Esophagus (tissue), 2 donors: Measurements from ENCODE around the gene CFAP97. TPM values are rescaled to one million over a fixed set of nuclear protein-coding genes. Genes with fewer than 3 reads are reported as not detected.
"Not testable (repeated sequence)": the region's sequence is repeated elsewhere in the genome, so short reads cannot be mapped to it uniquely, and the experiment has no call there.

ENCODE experiments used
- H3K27ac ChIP-seq, 2 donors: one replicate each; pipeline ENCODE4 v1.5.1; 2013; ENCODE audit warnings: low read depth in 2 of 2, mild to moderate bottlenecking in 2 of 2, inconsistent platforms in 1 of 2, low read length in 1 of 2, moderate library complexity in 1 of 2
- H3K27me3 ChIP-seq, 2 donors: one replicate each; pipeline ENCODE4 v1.6.1; 2013; ENCODE audit warnings: low read length in 2 of 2, control low read depth in 1 of 2, mild to moderate bottlenecking in 1 of 2; ENCODE audit not compliant: insufficient read depth in 2 of 2, control insufficient read depth in 1 of 2
- H3K36me3 ChIP-seq, 2 donors: one replicate each; pipeline ENCODE4 v1.6.1; 2013; ENCODE audit warnings: low read length in 1 of 2; ENCODE audit not compliant: control insufficient read depth in 2 of 2, insufficient read depth in 2 of 2
- H3K4me1 ChIP-seq, 2 donors: one replicate each; pipeline ENCODE4 v1.6.1; 2013; ENCODE audit warnings: low read length in 1 of 2; ENCODE audit not compliant: control insufficient read depth in 2 of 2, insufficient read depth in 2 of 2
- H3K4me3 ChIP-seq, 2 donors: one replicate each; pipeline ENCODE4 v1.5.1; 2013; ENCODE audit warnings: low read length in 2 of 2, mild to moderate bottlenecking in 2 of 2, low read depth in 1 of 2, moderate library complexity in 1 of 2
- H3K9me3 ChIP-seq, 2 donors: one replicate each; pipeline ENCODE4 v1.6.1; 2013; ENCODE audit warnings: mild to moderate bottlenecking in 2 of 2, low read depth in 1 of 2, low read length in 1 of 2, moderate library complexity in 1 of 2; ENCODE audit not compliant: control insufficient read depth in 2 of 2, insufficient read depth in 1 of 2
- WGBS, 2 donors: extraction: QIAGEN DNeasy Blood & Tissue Kit; methylation state at CpG; one replicate each; pipeline ENCODE4 v1.1.7; 2013; 5-methylcytosine and 5-hydroxymethylcytosine counted together
- polyA plus RNA-seq, 2 donors: library from polyadenylated mRNA; stranded (reverse); fragments of 200-250 nt; gene quantifications; one replicate each; pipeline ENCODE4 v1.2.3, GENCODE V29; 2013
- donor health status: healthy with polysubstance abuse.
- donor health status: Bipolar disorder and iron deficiency.

Gene CFAP97
- polyA plus RNA-seq, 2 donors, result 2.8 to 6.3 TPM

DNA sequence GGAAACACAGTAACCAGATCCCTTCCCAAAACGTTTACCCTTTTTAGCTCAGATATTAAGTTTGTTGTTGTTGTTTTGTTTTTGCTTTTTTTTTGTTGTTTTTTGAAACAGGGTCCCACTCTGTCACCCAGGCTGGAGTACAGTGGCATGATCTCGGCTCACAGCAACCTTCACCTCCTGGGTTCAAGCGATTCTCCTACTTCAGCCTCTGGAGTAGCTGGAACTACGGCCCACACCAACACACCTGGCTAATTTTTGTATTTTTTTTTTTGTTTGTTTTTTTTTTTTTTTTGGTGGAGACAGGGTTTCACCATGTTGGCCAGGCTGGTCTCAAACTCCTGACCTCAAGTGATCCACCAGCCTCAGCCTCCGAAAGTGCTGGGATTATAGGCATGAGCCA is 84.3 kb downstream of the CFAP97 start:
- not testable (repeated sequence) for H3K27me3 ChIP-seq, H3K4me3 ChIP-seq, H3K9me3 ChIP-seq, H3K36me3 ChIP-seq, H3K4me1 ChIP-seq, H3K27ac ChIP-seq
- 86% methylated on average over 5 of the region's 5 CpGs for WGBS, 2 donors

DNA sequence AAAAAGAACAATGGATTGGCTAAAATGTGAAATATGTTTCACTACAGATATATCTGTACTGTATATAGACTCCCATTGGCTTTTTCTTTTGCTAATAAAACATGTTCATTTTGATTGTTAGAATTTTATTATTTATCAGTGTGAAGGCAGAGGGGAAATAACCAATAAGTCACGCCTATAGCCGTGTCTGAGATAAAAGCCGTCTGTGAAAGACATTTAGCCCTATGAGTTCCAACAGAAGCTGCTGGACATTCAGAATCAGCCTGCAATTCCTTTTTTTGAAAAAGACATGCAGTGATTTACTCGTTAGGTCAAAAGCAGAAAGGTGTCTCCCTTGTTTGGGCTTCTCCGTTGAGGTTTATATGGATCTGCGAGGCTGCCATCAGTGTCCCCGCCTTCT is 84.9 kb downstream of the CFAP97 start:
- no peaks in the 10 kb centered on the region for H3K36me3 ChIP-seq
- H3K9me3 ChIP-seq, result no peaks in the 10 kb centered on the region
- no peak overlapping the region for H3K27ac ChIP-seq
- H3K4me3 ChIP-seq, result no peak overlapping the region
- no peaks in the 10 kb centered on the region for H3K4me1 ChIP-seq
- H3K27me3 ChIP-seq, result no peaks in the 10 kb centered on the region
- 93% methylated on average over 7 of the region's 7 CpGs for WGBS, 2 donors

DNA sequence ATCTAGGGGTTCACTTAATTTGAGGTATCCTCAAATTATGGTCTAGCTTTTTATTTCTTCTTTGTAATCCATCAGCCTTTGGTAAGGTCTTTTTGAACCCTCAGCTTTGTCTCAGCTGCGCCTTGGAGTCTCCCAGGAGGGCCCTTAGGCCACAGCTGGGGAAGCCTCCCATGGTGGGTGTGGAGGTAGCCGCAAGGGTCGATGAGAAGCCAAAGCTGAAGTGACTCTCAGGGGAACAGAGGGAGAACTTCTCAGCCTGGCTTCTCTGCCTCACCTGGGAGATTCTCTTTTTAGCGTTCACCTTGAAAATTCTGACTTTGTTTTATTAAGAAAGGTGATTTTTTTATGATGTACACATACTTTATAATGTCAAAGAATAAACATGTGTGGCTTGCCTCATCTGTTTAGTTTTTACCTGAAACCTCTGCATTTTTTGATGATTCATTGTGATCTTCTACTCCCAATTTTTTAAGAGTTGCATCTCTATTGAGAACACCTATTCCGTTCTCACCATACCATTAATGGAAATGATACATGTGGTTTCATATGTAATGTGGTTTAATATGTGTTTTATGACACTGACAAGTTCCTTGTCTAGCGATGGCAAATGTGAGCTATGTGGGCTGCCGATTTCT is 86.4 kb downstream of the CFAP97 start:
- Histone ChIP-seq H3K27me3 (no peaks in the 10 kb centered on the region), H3K36me3 (no peaks in the 10 kb centered on the region), H3K4me1 (no peaks in the 10 kb centered on the region), H3K4me3 (no peak overlapping the region), H3K27ac (no peak overlapping the region), H3K9me3 (no peaks in the 10 kb centered on the region)
- WGBS, 2 donors, result 85 to 91% methylated on average over 7 of the region's 7 CpGs

DNA sequence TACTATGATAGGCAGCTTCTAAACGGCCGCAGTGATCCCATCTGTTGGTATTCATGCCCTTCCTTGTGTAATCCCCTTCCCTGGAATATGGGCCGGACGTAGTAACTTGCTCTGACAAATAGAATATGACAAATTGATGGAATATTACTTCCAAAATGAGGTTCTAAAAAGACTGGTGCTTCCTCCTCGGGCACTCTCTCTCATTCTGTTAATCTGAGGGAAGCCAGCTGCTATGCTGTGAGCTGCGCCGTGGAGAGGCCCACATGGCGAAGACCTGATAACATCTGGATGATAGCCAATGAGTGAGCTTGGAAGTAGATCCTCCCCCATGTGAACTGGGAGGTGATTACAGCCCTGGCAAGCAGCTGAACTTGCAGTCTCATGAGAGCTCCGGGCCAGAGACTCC is 88.0 kb downstream of the CFAP97 start:
- H3K36me3 ChIP-seq, result no peaks in the 10 kb centered on the region
- no peaks in the 10 kb centered on the region for H3K9me3 ChIP-seq
- 30 to 42% methylated on average over 9 of the region's 9 CpGs for WGBS, 2 donors
- H3K4me3 ChIP-seq, result no peak overlapping the region
- no peaks in the 10 kb centered on the region for H3K4me1 ChIP-seq
- H3K27ac ChIP-seq, result no peak overlapping the region
- no peaks in the 10 kb centered on the region for H3K27me3 ChIP-seq

DNA sequence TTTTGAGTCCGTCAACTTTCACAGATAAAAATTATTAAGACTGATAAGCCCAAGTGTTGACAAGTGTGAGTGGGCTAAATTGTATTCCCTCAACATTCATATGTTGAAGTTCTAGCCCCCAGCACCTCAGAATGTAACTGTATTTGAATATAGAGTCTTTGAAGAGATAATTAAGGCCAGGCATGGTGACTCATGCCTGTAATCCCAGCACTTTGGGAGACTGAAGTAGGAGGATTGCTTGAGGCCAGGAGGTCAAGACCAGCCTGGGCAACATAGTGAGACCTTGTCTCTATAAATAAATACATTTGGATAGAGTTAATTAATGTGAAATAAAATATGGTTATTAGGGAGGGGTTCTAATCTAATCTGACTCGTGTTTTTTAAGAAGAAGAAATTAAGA is 90.5 kb downstream of the CFAP97 start:
- H3K27ac ChIP-seq, result no peak overlapping the region
- no peaks in the 10 kb centered on the region for H3K27me3 ChIP-seq
- no peaks in the 10 kb centered on the region for H3K36me3 ChIP-seq
- no peak overlapping the region for H3K4me3 ChIP-seq
- no peaks in the 10 kb centered on the region for H3K9me3 ChIP-seq
- whole genome bisulfite sequencing, 2 donors, result 72 to 80% methylated on average over 2 of the region's 2 CpGs
- no peaks in the 10 kb centered on the region for H3K4me1 ChIP-seq

DNA sequence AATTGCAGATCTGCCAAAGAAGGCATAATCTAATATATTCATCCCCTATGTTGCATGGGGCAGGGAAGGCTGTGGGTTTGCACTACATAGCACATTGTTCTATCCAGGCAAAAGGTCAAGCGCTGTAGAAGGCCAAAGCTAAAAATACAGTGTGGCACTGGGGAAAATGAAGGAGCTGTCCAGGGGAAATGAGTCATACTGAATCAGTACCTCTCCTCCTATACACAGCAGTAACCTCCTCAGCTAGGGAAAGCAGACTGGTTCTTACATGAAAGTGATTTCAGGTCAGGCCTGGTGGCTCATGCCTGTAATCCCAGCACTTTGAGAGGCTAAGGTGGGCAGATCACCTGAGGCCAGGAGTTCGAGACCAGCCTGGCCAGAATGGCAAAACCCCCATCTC is 91.7 kb downstream of the CFAP97 start:
- Histone ChIP-seq H3K36me3 (no peaks in the 10 kb centered on the region), H3K9me3 (no peaks in the 10 kb centered on the region), H3K4me1 (no peaks in the 10 kb centered on the region), H3K27ac (no peak overlapping the region), H3K4me3 (no peak overlapping the region), H3K27me3 (no peaks in the 10 kb centered on the region)
- WGBS, 2 donors, result 63 to 81% methylated on average over 2 of the region's 2 CpGs

DNA sequence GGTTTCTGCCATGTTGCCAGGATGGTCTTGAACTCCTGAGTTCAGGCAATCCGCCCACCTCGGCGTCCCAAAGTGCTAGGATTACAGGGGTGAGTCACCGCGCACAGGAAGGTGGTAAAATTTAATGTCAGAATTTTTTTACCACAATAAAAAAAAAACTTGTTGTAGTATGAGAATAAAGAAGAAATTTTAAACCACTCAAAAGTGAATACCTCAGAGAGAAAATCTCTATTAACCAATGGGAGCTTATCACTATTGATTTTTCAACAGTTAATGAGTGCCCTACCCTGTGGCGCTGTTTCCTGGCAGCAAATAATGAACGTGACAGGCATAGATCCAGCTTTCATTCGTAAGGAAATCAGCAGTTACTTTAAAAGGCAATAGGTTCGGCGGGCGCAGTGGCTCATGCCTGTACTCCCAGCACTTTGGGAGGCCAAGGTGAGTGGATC is 93.4 kb downstream of the CFAP97 start:
- Histone ChIP-seq H3K27ac (peak overlapping the region in 1 of 2 donors; percentile 4), H3K36me3 (no peaks in the 10 kb centered on the region)

DNA sequence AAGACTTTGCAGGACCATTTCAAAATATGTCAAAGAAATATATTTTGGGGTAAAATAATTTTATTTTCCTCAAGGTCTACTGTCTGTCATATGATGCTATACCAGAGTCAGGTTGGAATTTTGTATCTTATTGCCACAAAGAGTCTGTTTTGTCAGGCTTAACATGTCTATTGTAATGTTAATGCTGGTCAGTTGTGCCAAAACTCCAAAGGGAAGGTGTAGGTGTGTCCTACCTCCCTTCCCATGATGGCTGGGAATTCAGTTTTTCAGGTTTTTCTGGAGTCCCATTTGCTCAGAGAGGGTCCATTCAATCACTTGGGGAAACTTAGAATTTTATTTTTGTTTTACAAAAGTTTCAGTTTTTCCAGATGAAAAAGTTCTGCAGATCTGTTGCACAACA is 94.1 kb downstream of the CFAP97 start:
- Histone ChIP-seq H3K4me1 (no peaks in the 10 kb centered on the region), H3K27ac (no peak overlapping the region), H3K4me3 (no peak overlapping the region), H3K27me3 (no peaks in the 10 kb centered on the region), H3K36me3 (no peaks in the 10 kb centered on the region), H3K9me3 (no peaks in the 10 kb centered on the region)

More for the DNA sequence above, 93.4 kb downstream of the CFAP97 start:
- 37 to 42% methylated on average over 11 of the region's 11 CpGs for WGBS, 2 donors
- no peaks in the 10 kb centered on the region for H3K9me3 ChIP-seq
- no peaks in the 10 kb centered on the region for H3K4me1 ChIP-seq
- no peak overlapping the region for H3K4me3 ChIP-seq
- H3K27me3 ChIP-seq, result no peaks in the 10 kb centered on the region

Other genes starting within 250 kb of the CFAP97 start
- not detected for gene HELT, start 185.5 kb downstream of the CFAP97 start, polyA plus RNA-seq
- gene SLC25A4, start 60.7 kb downstream of the CFAP97 start, polyA plus RNA-seq, result 10 to 100 TPM in 1 of 2 donors, 1 to 10 TPM in 1; 9.1 to 20.6 TPM
- gene SNX25, start 5.6 kb upstream of the CFAP97 start, polyA plus RNA-seq, result 1 to 10 TPM; 3.5 to 4.4 TPM
- gene LRP2BP, start 191.9 kb upstream of the CFAP97 start, polyA plus RNA-seq, result under 1 TPM; 0.18 to 0.31 TPM
- 100 to 1,000 TPM in 1 of 2 donors, 10 to 100 TPM in 1; 64.1 to 112 TPM for gene ANKRD37, start 192.8 kb upstream of the CFAP97 start, polyA plus RNA-seq
- 10 to 100 TPM in 1 of 2 donors, 1 to 10 TPM in 1; 8.3 to 18.1 TPM for gene UFSP2, start 222.0 kb upstream of the CFAP97 start, polyA plus RNA-seq